OCI-LY1 (cell line): ENCODE results near the gene CDH26.

Source experiments
- H2AFZ ChIP-seq: fragments of 200-600 bp; sonication (generic), shearing (Covaris generic); 2 replicates; pipeline ENCODE4 v1.6.0; 2014; ENCODE audit warnings: antibody characterized with exemption, mild to moderate bottlenecking, low read length
- H3F3A ChIP-seq: fragments of 200-600 bp; sonication (generic), shearing (Covaris generic); 2 replicates; pipeline ENCODE4 v1.6.0; 2014; ENCODE audit warnings: mild to moderate bottlenecking, antibody characterized with exemption, low read length, moderate library complexity; ENCODE audit not compliant: insufficient read depth
- H3K27ac ChIP-seq: fragments of 200-600 bp; sonication (generic); 2 replicates; pipeline ENCODE4 v1.5.1; 2014; ENCODE audit warnings: low read length, mixed run types, mild to moderate bottlenecking, low read depth; ENCODE audit not compliant: poor library complexity, severe bottlenecking
- H3K27me3 ChIP-seq: fragments of 200-600 bp; sonication (generic); 2 replicates; pipeline ENCODE4 v1.6.0; 2014; ENCODE audit warnings: antibody characterized with exemption, mild to moderate bottlenecking, low read length, moderate library complexity; ENCODE audit not compliant: insufficient read depth
- H3K36me3 ChIP-seq: fragments of 200-600 bp; sonication (generic); 2 replicates; pipeline ENCODE4 v1.6.1; 2014; ENCODE audit warnings: mild to moderate bottlenecking, antibody characterized with exemption, low read length, moderate library complexity, mixed read lengths; ENCODE audit not compliant: insufficient read depth
- H3K4me1 ChIP-seq: fragments of 200-600 bp; sonication (generic); 2 replicates; pipeline ENCODE4 v1.5.1; 2014; ENCODE audit warnings: mild to moderate bottlenecking, low read length, moderate library complexity; ENCODE audit not compliant: insufficient read depth, severe bottlenecking
- H3K4me2 ChIP-seq: fragments of 200-600 bp; sonication (generic), shearing (Covaris generic); 2 replicates; pipeline ENCODE4 v1.6.1; 2014; ENCODE audit warnings: low read length
- H3K4me3 ChIP-seq: fragments of 200-600 bp; sonication (generic); 2 replicates; pipeline ENCODE4 v1.5.1; 2014; ENCODE audit warnings: low read length, low read depth, mild to moderate bottlenecking, mixed read lengths; ENCODE audit not compliant: poor library complexity, severe bottlenecking
- H3K79me2 ChIP-seq: fragments of 200-600 bp; shearing (Covaris generic); 2 replicates; pipeline ENCODE4 v1.6.1; 2016; ENCODE audit warnings: mixed run types, low read length, mixed read lengths; ENCODE audit not compliant: insufficient read depth
- H3K9ac ChIP-seq: fragments of 200-600 bp; sonication (generic), shearing (Covaris generic); 2 replicates; pipeline ENCODE4 v1.6.1; 2014; ENCODE audit warnings: mild to moderate bottlenecking, low read length, mixed read lengths
- H3K9me2 ChIP-seq: fragments of 200-600 bp; sonication (generic), shearing (Covaris generic); 2 replicates; pipeline ENCODE4 v1.6.1; 2014; ENCODE audit warnings: low read depth, mild to moderate bottlenecking, low read length, mixed read lengths
- H3K9me3 ChIP-seq: fragments of 200-600 bp; shearing (Covaris generic); 2 replicates; pipeline ENCODE4 v1.6.1; 2014; ENCODE audit warnings: low read length, mixed read lengths
- H4K20me1 ChIP-seq: fragments of 200-600 bp; sonication (generic), shearing (Covaris generic); 2 replicates; pipeline ENCODE4 v1.6.0; 2016; ENCODE audit warnings: mild to moderate bottlenecking, low read length; ENCODE audit not compliant: insufficient read depth
- EZH2 ChIP-seq: fragments of 200-600 bp; sonication (generic), shearing (Covaris generic); IDR thresholded peaks from 2 replicates; pipeline ENCODE4 v1.8.0; 2017; ENCODE audit warnings: borderline replicate concordance, mixed run types, mild to moderate bottlenecking, antibody characterized with exemption, low read length, moderate library complexity, mixed read lengths
- TF ChIP-seq, protein P1 (sequence below): fragments of 200-600 bp; sonication (generic), shearing (Covaris generic); IDR thresholded peaks from 2 replicates; pipeline ENCODE4 v1.5.1; 2017; ENCODE audit warnings: mild to moderate bottlenecking, antibody characterized with exemption, low read length, moderate library complexity, mixed read lengths

CDH26 gene

DNA sequence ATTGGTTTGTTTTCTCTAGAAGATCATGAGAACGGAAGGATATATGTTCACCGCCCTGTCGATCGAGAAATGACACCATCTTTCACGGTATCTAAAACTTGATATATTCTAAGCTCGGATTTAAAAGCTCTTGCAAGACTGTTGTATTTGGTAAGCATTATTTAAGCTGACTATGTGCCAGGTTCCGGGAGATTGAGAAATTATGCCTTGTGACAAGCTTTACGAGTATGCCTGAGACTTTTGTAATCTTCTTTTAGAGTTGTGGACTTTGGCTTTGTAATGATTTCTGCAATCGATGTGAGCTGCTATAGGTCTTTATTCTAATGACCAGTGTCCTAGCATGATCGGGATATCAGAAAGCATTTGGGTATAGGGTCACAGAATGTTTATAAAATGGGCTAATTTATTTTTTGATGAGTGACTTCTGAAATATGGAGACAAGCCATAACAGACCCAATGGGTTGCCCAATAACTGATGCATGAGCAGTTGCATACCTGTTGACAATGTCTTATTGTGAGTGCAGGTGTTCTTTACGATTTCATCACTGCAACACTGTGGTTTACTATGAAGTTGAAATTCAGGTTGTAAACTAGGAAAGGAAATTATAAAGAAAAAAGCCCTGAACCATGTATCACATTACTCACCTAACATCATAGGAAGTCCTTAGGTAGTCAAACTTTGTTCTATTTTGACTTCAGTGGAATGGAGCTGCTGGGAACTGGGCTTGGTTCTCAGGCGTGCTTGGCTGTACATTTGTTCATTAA is 14.0 kb downstream of the CDH26 start:
- Histone ChIP-seq H3K9ac (no peak overlapping the region), H3K27ac (no peak overlapping the region), H3K4me1 (no peaks in the 10 kb centered on the region)

DNA sequence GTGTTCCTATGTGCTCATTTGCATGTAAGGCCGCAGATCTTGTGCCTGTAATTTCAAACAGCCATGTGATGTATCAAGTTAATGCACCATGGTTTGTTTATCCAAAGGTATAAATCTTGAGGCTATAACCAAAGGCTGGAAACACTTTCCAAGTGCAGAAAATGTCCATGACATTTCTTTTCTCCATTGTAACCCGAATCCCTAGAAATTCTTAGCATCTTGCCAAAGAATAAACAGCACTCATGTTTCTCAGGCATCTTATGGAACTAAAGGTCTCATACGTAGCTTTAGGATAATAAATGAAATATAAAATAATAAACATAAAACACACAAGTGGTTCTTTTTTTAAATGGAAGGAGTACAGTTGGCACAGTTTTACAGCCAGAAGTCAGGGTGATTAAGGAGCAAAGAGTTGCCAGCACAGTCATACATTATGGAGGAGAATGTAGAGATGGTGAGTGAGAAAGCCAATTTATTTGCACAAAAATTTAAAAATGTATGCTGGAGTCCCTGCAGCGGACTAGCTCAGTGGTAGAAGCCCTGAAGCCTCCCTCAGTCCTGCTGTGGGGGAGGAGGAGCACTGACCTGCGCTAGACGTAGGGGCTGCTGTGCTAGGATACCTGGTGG is 18.0 kb downstream of the CDH26 start:
- Histone ChIP-seq H3K9ac (no peak overlapping the region), H3K79me2 (no peaks in the 10 kb centered on the region), H3K27me3 (no peaks in the 10 kb centered on the region), H4K20me1 (no peaks in the 10 kb centered on the region), H3K9me3 (no peaks in the 10 kb centered on the region), H3K4me2 (no peak overlapping the region), H3F3A (no peaks in the 10 kb centered on the region), H3K4me1 (no peaks in the 10 kb centered on the region), H3K27ac (no peak overlapping the region), H3K4me3 (no peak overlapping the region), H2AFZ (no peak overlapping the region), H3K36me3 (no peaks in the 10 kb centered on the region), H3K9me2 (no peaks in the 10 kb centered on the region)
- TF ChIP-seq EZH2, result no peak
- TF ChIP-seq, protein P1, sequence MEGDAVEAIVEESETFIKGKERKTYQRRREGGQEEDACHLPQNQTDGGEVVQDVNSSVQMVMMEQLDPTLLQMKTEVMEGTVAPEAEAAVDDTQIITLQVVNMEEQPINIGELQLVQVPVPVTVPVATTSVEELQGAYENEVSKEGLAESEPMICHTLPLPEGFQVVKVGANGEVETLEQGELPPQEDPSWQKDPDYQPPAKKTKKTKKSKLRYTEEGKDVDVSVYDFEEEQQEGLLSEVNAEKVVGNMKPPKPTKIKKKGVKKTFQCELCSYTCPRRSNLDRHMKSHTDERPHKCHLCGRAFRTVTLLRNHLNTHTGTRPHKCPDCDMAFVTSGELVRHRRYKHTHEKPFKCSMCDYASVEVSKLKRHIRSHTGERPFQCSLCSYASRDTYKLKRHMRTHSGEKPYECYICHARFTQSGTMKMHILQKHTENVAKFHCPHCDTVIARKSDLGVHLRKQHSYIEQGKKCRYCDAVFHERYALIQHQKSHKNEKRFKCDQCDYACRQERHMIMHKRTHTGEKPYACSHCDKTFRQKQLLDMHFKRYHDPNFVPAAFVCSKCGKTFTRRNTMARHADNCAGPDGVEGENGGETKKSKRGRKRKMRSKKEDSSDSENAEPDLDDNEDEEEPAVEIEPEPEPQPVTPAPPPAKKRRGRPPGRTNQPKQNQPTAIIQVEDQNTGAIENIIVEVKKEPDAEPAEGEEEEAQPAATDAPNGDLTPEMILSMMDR, result no peak

More for the DNA sequence above, 14.0 kb downstream of the CDH26 start:
- H3K4me3 ChIP-seq, result no peak overlapping the region
- H3K4me2 ChIP-seq, result no peak overlapping the region
- no peaks in the 10 kb centered on the region for H3K79me2 ChIP-seq
- no peaks in the 10 kb centered on the region for H3K27me3 ChIP-seq
- no peak for TF ChIP-seq EZH2
- TF ChIP-seq, protein P1, result no peak
- H4K20me1 ChIP-seq, result no peaks in the 10 kb centered on the region
- no peak overlapping the region for H2AFZ ChIP-seq
- H3K9me3 ChIP-seq, result no peaks in the 10 kb centered on the region
- no peaks in the 10 kb centered on the region for H3K36me3 ChIP-seq
- no peaks in the 10 kb centered on the region for H3F3A ChIP-seq
- no peaks in the 10 kb centered on the region for H3K9me2 ChIP-seq

DNA sequence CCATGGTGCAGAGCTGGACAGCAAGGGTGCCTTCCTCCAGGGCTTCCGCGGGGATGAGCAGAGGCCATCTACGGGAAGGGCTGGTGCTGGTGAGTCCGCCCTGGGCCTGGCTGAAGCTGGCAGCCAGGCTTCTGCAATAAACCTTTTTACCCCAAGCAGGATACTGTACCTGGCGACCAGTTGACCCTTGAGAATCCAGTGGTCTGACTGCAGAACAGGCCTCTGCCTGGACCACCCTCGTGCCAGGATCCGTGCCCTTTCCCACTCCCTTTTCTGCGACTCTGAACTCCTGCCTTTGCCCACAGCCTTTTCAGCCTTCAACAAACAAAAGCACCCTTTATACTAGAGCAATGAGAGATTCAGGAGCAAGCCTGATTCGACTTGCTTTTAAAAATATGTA is 18.9 kb downstream of the CDH26 start:
- no peaks in the 10 kb centered on the region for H3K9me2 ChIP-seq
- H3K79me2 ChIP-seq, result no peaks in the 10 kb centered on the region
- H3F3A ChIP-seq, result no peaks in the 10 kb centered on the region
- H2AFZ ChIP-seq, result no peak overlapping the region
- no peak overlapping the region for H3K4me3 ChIP-seq
- no peak overlapping the region for H3K9ac ChIP-seq
- H3K9me3 ChIP-seq, result no peaks in the 10 kb centered on the region
- TF ChIP-seq, protein P1, result no peak
- TF ChIP-seq EZH2, result no peak
- H3K36me3 ChIP-seq, result no peaks in the 10 kb centered on the region
- H4K20me1 ChIP-seq, result no peaks in the 10 kb centered on the region
- H3K4me1 ChIP-seq, result no peaks in the 10 kb centered on the region
- no peak overlapping the region for H3K4me2 ChIP-seq
- H3K27me3 ChIP-seq, result no peaks in the 10 kb centered on the region
- no peak overlapping the region for H3K27ac ChIP-seq
